Effector CD4-positive, alpha-beta T cell (primary cell): ENCODE results near the gene STRA6.

Experiments
- DNase-seq: peaks from one replicate; pipeline ENCODE4 v3.0.0-alpha.2; 2020

Gene STRA6

DNA sequence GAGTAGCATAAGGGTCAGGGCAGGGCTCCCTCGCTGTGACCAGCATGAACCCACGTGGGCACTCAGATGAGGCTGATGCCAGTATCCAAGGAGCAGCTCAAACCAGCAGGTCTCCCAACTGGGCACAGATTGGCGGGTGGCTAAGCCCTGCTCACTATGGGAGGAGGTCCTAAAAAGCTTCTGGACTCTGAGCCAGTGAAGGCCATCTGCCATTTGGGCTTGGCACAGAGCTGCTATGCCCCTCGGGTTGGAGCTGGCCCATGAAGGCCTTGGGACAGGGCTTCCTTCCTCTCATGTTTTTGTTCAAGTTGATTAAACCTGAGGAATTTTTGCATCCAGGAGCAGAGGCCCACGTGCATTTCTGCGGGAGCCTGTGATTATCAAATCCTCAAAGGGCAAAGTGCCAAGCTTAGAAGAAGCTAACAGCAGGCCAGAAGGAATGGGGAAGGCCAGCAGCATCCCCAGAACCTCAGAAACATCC lies 4.3 kb upstream of the STRA6 start:
- no peak for DNase-seq

DNA sequence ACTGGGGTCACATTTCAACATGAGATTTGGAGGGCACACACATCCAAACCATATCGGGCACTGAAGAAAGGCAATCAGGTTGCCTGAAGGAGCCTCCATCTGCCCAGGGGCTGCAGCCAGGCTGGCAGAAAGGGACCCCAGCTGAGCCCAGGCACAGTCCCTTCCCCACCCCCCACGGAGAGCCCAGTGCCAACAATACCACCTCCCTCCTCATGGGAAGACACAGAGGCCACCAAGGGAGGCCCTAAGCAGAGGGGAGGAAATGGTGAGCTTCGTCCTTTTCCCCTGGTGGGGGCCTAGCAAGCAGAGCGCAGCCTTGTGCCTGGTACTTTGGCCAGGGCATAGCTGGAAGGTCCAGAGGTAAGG lies 3.0 kb upstream of the STRA6 start:
- DNase-seq = no peak

DNA sequence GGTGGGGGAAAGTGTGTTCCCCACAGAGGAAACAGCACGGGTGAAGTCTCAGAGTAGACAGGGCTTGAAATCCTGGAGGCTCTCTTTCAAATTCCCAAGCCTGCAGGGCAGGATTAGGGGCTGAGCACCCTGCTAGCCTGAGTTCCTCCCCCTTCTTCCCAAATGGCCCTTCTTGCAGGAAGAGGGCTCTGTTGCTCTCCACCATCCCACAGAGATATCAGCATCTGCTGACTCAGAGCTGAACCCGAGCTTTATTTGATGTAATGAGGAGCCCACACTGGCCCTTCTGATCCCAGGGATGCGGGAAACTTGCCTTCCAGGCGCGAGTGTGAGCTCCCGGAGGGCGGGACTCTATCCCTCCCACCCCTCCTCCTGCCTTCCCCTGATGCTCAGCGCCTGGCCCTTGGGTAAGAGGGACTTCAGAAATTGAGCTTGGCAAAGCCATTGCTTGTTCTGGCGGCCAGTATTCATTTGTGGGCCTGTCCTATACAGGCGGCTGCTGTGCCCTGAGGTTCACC lies 1.4 kb upstream of the STRA6 start:
- DNase-seq = no peak

DNA sequence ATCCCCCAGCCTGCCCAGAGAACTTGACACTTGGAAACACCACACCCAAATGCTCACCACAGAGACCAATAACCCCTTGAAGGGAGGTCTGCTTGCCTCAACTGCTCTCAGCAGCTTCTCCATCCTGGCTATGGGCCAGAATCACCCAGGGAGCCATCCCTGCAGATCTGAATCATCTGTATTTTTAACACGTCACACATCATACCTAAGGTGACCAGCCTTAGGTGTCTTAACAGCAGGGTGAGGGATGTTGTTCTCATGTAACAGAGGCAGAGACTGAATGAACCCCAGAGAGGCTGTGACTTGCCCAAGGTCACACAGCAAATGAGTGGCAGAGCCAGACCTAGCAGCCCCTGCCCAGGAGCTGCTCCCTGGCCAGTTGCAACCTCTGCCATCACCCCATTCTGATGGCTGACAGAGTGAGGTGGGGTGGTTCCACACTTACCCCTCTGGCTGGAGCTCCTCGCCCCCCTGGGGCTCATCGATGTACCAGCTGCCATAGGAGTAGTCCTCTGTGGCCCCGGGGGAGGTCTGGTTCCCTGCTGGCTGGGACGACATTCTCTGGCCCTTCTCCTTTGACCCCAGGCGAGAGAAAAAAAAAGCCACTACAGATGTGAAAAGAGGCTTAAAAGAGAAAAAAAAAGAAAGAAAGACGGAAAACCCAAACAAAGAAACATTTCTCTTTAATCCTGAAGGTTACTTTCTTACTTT lies 722 bp downstream of the STRA6 start:
- no peak for DNase-seq

DNA sequence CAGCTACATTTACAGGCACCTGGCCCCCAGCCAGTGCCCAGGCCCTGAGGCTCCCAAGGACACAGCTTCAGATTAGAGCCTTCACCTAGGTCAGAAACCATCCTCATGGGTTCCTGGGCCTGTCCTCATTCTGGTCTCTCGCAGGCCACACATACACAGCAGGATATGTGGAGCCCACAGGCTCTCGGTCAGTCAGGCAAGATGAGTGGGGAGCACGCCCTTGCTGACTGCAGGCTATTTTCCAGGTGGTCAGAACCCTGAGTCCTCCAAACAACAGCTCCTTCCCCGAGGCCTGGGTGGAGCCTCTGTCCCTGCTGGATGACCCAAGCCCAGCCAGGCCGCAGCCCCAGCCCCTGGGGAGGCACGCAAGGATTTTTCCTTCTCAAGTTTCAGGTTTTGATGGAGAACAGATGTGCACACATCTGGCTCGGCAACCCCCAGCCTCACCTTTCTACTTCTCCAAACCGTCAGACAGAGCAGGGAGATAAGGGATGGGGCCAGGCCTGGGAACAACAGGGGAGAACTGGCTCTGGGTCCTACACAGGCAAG lies 1.6 kb downstream of the STRA6 start:
- DNase-seq = no peak

DNA sequence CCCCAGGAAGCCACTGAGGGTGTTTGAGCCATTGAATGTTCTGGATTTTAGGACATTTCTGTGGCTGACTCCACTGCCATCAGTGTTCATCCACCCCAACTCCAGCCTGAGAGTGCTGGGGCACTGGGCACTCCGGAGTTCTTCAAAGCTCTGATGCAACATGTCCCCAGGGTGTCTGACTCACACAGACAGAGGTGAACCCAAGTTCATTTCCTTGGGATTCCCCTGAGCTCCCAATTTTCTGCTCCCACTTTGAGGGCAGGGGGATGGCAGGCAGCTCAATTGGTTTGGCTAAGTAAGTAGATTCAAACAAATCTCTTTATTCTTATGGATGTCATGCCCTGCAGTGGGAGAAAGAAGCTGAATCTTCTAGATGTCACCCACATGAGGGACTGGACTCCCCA lies 2.2 kb downstream of the STRA6 start:
- DNase-seq = no peak

DNA sequence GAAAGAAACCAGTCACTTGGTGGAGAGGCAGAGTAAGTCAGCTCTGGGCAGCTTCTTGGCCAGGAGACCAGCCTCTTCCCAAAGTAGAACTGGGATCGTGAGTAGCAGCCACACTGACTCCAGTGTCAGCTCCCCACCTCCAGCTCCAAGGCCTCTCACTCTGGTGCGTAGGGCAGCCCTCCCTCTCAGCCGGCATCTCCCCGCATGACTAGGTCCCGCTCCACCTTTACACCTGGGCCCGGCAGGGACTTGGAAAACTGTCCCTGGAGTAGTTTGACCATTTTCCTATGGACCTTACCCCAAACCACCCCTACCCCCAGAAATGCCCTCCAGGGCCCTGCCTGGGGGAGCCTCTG lies 3.3 kb downstream of the STRA6 start:
- DNase-seq = no peak

DNA sequence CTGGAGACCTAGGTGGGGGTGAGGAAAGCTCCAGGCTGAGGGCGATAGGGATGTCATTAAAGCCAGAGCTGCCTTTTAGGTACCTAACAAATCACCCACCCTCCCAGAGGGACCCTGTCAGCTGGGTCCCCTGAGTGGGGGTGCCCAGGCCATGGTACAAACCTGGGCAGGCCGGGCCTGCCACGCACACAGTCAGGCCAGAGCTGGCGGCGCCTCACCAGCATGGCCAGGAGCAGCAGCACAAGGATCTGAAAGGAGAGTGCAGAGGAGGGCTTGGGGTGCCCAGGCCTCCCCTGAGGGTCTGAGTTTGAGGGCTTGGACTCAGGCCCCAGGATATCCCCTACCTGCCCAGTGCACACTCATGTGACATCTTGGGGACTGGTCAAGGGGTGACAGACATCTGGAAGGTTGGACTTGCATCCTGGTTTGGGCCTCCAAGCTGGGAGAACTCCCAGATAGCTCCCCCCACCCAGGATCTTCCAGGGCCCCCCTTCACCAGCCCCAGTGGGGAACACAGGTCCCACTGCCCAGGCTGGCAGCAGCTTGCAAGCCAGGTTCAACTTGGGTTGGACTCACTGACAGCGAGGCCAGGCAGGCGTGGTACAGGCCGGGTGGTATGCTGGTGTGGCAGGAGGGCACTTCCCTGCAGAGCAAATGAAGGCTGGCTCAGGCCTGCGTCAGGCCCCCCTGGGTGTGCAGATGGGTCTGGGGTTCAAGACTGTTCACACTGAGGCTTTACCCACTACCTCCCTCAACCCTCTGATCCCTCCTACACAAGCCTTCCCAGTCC lies 5.2 kb downstream of the STRA6 start:
- no peak for DNase-seq

DNA sequence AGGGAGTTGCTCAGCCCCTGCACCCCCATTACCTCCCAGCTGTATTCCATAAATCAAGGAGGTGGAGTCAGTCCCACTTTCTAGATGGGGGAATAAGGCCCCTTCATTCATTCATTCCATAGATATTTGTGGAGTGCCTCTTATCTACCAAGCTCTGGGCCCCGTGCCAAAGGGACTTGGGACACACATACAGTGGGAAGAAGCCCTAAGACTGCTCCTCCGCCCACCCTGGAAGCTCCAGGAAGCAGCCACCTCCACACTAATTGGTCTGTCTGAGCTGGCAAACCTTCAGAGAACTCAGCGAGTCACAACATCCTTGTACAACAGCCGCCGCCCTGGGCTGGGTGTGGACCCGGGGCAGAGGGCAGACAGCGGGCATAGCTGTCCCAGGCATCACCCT lies 6.4 kb downstream of the STRA6 start:
- DNase-seq = no peak

DNA sequence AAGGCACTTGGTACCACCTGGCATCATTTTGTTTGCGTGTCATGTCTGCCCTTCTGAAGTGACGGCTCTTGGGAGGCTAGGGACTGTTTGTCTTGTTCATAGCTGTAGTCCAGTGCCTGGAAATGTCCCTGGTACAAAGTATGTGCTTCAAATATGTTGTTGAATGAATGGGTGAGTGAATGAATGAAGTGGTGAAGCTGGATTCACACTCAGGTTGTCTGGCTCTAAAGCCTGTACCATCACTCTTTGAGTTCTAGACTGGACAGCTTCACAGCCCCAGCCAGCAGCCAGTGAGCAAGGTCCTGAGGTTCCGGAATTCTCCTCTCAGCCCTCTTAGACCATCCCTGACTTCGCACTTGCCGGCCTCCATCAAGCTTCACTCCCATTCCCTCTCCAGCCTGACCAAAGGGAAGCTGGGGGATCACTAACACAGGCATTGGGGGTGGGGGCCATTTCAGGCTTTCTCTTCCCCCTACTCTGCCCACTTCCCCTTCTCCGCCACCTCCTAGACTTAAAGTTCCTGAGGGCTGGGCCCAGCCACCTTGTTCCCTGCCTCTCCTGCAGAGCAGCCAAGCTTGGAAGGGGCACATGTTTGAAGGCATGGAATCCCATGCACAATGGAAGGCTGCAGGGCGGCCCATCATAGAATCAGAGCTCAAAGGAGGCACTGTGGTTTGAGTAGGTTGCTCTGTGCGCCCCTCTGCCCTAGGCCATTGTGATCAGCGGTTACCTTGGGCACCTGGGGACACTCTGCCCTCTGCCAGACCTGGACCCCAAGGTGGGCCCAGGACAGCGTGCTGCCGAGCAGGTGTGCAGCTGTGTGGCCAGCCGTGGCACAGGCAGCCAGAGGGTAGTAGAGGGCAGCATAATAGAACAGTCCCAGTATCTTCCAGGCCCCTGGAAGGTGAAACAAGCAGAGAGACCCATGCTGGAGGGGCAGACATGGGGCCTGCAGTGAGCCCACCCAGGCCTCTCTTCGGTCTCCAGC lies 7.7 kb downstream of the STRA6 start:
- DNase-seq = no peak

DNA sequence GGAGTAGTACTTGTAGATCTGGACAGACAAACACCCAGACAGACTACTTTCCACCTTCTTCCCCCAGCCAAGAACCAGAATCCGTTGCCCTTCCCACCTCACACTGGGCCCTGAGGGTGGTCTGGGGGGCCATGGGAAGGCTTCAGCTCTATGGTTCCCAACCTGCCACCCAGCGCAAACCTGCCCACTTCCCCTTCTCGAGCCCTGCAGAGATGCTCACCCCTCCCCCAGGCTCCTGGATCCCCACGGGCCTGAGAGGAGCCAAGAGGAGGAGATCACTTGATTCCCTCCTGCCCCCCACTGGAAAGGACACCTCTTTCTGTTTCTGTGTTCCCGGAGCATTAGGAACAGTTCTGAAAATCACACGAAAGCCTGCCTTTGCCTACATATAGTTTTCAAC lies 8.7 kb downstream of the STRA6 start:
- no peak for DNase-seq

DNA sequence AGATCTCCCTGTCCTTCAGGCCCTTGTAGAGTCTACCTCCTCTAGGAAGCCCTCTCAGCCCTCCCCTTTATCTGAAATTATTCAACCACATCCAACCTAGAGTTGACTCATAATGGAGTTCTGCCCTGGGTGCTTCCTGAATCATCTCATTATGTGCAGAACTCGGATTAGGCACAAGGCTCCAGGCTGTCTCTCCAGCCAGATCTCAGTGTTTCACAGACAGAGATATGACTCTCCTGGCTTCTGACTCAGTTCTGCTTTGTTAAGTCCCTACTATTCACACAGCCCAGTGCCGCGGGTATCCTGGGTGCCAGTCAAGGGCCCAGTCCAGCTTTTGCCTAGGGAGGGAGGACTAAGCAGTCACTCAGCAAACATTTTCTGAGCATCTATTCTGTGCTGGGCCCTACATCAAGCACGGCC lies 9.3 kb downstream of the STRA6 start:
- no peak for DNase-seq

DNA sequence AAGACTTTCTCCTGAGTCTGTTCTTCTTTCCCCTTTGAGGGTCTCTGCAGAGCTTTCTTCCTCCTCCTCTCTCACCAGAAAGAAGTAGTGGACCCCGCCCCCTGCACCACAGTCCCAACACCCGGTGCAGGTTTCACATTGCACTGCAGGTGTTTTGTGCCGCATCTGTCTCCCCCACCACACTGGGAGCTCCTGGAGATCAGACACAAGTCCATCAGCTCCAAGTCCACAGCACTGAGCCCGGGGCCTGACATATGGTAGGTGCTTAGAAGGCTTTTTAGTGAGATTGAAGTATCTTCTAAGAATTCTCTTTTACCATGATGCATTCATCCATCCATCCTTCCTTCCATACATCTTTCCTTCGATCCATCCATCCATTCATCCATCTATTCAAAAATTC lies 9.8 kb downstream of the STRA6 start:
- DNase-seq = no peak

DNA sequence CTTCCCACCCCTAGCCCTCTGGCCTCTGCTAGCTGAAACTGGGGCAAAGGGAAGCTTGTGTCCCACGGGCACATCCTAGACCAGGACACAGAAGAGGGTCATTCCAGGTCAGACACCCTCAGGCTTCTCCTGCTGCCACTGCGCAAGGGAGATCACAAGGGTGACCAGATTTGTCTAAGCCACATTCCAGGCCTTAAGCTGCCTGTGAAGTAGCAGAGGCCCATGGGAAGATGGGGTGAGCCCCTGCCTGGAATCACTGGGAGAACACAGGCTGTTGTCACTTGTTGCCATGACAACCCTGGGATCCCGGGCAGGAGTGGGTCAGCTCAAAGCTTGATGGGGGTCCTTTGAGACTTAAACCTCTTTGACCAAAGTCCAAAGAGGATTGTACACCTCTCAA lies 10.8 kb downstream of the STRA6 start:
- DNase-seq = no peak

DNA sequence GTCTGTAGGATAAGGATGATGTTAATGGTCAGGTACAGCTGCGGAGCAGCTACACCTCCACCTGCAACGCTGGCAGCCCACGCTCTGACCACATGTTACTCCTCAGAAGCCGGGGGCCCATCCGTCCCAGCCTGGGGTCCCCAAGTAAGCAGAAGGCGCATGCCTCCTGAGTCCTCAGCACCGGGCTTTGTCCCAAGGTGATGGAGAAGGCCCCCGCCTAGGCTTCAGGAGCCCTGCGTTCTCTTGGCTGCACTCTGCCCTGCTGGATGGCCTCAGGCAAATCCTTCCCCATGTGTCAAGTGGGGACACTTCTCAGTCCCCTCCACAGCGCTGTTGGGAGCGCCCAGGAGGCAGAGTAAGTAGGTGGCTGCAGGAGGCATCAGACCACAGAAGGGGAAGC lies 14.4 kb downstream of the STRA6 start:
- DNase-seq = no peak

DNA sequence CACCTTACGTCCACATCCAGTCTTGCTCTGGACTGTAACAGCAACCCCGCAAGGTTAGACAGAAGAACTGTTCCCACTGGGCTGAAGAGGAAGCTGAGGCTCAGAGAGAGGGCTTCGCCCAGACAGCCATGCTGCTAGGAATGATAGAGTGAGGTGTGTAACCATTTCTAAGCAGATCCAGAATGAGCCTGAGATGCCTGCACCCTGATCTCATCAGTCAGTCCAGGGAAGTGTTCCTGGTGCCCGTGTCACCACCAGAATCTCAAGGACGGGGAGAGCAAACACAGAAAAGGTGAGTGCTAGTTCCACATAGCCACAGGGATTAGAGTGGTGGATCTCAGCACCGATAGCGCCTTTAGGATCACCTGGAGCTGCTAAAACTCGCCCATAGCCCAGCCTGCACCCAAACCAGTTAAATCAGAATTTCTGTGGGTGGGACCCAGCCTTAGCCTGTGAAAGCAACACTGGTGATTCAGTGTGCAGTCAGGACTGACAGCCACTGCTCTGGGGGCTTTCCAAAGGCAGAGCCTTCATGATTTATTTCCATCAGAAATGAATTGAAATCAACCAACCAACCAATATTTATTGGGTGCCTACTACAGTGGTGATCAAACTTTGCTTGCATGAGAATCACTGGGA lies 16.8 kb downstream of the STRA6 start:
- no peak for DNase-seq

DNA sequence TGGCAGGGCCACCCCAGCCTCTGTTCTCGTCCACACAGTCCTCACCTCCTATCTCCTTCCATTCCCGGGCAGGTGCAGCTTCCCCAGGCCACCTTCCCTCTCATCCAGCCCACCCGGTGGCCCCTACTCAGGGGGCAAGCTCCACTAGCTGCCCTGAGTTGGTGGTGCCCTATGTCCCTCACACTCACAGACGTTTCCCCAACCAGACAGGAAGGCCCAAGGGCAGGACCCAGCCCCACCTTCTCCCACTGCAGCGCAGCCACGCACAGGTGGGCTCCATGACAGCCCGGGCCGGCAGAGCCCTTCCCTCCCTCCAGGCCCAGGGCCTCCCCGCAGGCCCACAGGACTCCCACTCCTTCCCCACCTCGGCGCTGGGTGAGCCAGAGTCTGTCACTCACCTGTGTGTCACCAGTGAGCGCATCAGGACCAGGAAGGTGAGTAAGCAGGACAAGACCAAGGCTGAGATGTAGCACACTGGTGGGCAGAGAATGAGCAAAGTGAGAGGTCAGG lies 17.9 kb downstream of the STRA6 start:
- DNase-seq = no peak

DNA sequence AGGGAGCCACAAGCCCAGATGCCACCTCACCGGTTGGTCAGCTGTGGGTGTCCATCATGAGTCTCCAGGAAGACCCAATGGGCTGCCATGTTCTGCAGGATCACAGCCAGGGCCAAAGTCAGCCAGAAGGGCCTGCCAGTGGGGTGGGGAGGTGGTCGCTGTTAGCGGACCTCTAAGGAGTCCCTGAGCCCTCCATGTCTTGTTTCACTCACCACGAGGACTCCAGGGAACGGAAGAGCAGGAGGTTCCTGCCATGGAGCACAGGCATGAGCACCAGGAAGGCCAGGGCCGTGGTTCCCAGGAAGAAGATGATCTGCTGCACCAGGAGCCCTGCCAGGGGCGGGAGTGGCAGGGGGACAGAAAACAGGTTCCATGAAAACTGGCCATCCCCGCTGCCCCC lies 20.5 kb downstream of the STRA6 start:
- DNase-seq = no peak

DNA sequence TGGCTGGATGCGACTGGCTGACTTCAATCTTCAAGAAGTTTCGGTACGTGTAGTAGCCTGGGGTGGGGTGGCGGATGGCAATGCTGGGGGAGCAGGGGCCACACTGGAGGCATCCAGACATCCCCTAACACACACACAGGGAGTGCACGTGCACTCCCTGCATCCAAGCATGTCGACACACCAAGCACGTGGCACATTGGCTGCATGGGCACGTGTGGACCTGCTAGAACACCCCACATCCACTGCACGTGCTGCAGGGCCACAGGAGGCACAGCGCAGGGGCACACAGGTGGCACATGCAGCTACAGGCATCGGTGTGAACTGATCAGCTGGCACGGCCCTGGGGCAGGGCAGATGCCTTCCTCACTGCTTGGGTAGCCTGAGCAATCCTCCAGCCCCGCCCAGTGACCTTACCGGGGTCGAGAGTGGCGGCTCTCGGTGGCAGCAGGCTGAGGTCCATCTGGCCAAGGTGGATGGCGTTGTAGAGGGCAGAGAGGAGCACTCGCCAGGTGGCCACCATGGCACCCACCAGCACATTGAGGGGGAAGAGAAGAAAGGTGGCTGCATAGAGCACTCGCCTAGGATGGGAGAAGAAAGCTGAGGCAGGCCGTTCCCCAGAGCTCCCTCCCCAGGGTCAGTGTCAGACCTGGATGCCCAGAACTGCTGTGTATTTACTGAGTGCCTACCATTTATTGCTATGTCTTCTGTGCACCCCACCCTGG lies 21.5 kb downstream of the STRA6 start:
- no peak for DNase-seq

DNA sequence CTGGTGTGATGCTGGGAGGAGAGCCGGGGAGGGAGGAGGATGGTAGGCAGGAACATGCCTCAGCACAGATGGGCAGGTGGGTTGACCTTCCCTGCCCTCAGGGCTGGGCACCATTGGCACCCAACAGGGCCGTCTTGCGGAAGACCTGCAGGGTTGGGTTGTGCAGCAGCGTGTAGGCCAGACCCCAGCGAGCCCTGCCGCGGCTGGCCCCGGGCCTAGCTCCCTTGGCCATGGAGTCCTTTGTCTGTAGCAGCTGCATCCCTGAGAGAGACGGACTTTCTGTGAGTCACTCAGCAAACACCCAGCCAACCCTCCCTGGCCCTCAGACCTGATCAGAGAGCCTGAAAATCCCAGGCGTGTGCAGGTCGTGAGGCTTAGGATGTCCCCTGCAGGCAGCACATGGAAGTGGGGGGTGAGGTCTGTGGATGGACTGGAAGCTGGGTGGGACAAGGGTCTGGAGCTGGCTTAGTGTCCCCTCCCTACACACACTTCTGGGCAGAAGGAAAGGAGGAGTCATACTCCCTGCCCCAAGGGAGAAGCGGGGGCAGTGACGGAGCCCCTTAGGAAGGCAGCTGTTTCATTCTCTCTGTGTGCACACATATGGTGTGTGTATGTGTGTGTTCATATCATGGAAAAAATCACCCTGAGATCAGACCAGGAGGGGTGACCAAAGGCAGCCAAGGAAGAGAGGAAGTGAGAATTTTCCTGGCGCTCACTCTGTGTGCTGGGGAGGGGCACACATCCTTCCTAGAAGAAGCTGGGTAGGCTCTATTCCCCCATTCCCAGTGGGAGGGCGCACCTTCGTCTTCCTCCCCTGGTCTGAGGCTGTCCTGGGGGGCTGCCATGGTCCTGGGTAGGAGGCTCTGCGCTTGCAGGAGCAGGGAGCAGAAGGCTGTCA lies 22.4 kb downstream of the STRA6 start:
- no peak for DNase-seq
